ENCODE results near the gene NUPR1. TPM values are rescaled to one million over a fixed set of nuclear protein-coding genes. Genes with fewer than 3 reads are reported as not detected.

Gene NUPR1
- polyA plus RNA-seq, 1 donor (not counting 4 experiments of a cell fraction or from before 2014, with no cell fraction given), result 126 TPM

DNA sequence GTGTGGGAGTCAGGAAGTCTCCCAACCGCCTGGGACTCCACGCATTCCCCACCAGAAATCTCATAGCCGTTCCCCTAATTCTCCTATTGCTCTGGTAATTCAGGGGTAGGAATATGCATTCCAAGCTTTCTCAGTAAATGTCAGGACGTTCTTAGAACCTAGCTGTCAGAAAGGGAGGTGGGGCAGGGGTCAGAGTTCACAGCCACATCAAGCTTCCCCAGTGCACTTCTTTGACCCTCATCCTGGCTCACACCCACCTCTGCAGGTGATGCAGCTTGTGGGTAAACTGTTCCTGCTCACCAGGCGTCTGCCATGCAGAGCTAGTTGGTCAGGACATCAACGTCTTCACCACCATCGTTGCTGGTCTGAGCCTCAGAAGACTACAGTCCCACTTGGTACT lies 18.1 kb downstream of the NUPR1 start:
- Histone ChIP-seq H3K27ac (ENCODE audit: control insufficient read depth, insufficient read depth, low read length) (no peak overlapping the region), H3K79me2 (ENCODE audit: control insufficient read depth, insufficient read depth, low read length) (no peaks in the 10 kb centered on the region), H3K4me1 (ENCODE audit: control insufficient read depth, extremely low read depth, insufficient read depth, low read length) (no peaks in the 10 kb centered on the region), H4K20me1 (ENCODE audit: control insufficient read depth, extremely low read depth, insufficient read depth, low read length) (no peaks in the 10 kb centered on the region), H2AFZ (ENCODE audit: control insufficient read depth, low read length) (no peak overlapping the region), H3K9me1 (ENCODE audit: control insufficient read depth, extremely low read depth, insufficient read depth, low read length) (no peaks in the 10 kb centered on the region), H3K9ac (ENCODE audit: control insufficient read depth, extremely low read depth, insufficient read depth, low read length) (no peak overlapping the region), H3K27me3 (ENCODE audit: control insufficient read depth, extremely low read depth, insufficient read depth, low read length) (no peaks in the 10 kb centered on the region), H3K4me2 (ENCODE audit: control insufficient read depth, extremely low read depth, insufficient read depth, low read depth, low read length) (no peak overlapping the region), H3K36me3 (ENCODE audit: control insufficient read depth in 2 of 2, extremely low read depth in 1 of 2, insufficient read depth in 2 of 2, low read length in 2 of 2) (no peaks in the 10 kb centered on the region), H3K9me3 (ENCODE audit: control insufficient read depth, low read depth, low read length) (no peaks in the 10 kb centered on the region), H3K4me3 (ENCODE audit: control insufficient read depth in 2 of 3, extremely low read depth in 1 of 3, insufficient read depth in 2 of 3, low read depth in 1 of 3, low read length in 3 of 3) (no peak overlapping the region)
- DNase-seq (ENCODE audit: low read depth, low spot score) (no peak), FAIRE-seq (no peak)
- no peak for TF ChIP-seq EZH2 (IDR thresholded peaks at IDR 0.05; ENCODE audit: low read length)
- TF ChIP-seq, protein P1, sequence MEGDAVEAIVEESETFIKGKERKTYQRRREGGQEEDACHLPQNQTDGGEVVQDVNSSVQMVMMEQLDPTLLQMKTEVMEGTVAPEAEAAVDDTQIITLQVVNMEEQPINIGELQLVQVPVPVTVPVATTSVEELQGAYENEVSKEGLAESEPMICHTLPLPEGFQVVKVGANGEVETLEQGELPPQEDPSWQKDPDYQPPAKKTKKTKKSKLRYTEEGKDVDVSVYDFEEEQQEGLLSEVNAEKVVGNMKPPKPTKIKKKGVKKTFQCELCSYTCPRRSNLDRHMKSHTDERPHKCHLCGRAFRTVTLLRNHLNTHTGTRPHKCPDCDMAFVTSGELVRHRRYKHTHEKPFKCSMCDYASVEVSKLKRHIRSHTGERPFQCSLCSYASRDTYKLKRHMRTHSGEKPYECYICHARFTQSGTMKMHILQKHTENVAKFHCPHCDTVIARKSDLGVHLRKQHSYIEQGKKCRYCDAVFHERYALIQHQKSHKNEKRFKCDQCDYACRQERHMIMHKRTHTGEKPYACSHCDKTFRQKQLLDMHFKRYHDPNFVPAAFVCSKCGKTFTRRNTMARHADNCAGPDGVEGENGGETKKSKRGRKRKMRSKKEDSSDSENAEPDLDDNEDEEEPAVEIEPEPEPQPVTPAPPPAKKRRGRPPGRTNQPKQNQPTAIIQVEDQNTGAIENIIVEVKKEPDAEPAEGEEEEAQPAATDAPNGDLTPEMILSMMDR (optimal IDR thresholded peaks at IDR 0.05 in 1 of 3, IDR thresholded peaks at IDR 0.05 in 1 of 3, conservative IDR thresholded peaks at IDR 0.05 in 1 of 3; ENCODE audit: extremely low read depth in 1 of 3, insufficient read depth in 2 of 3, low read length in 3 of 3), result no peak
- dilution Hi-C loops (cut with MboI; ENCODE audit: extremely low pct_ligation_motif_present, low sequenced_read_pairs), result no loop called here

DNA sequence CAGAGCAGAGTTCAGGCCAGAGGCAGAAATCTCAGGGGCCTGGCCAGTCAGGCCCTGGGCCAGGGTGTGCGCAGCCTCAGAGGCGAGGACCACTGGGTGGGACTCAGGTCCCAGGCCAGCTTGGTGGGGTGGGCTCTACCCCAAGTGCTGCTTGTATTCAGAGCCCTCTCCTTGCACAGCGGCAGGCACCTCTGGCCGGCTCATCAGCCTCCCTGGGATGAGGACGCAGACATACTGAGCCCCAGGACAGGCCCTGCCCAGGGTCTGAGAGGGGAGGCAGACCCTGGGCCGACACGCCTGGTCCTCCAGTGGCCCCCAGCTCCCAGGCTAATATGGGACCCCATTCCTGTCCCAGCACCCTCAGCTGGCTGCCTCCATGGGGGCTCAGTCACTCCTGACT lies 24.5 kb downstream of the NUPR1 start:
- H3K9ac ChIP-seq (ENCODE audit: control insufficient read depth, extremely low read depth, insufficient read depth, low read length), result no peak overlapping the region

More for the DNA sequence above, 24.5 kb downstream of the NUPR1 start:
- no peaks in the 10 kb centered on the region for H4K20me1 ChIP-seq (ENCODE audit: control insufficient read depth, extremely low read depth, insufficient read depth, low read length)
- H3K27ac ChIP-seq (ENCODE audit: control insufficient read depth, insufficient read depth, low read length), result no peak overlapping the region
- no peaks in the 10 kb centered on the region for H3K9me1 ChIP-seq (ENCODE audit: control insufficient read depth, extremely low read depth, insufficient read depth, low read length)
- no peaks in the 10 kb centered on the region for H3K27me3 ChIP-seq (ENCODE audit: control insufficient read depth, extremely low read depth, insufficient read depth, low read length)
- no peaks in the 10 kb centered on the region for H3K9me3 ChIP-seq (ENCODE audit: control insufficient read depth, low read depth, low read length)
- no peak for FAIRE-seq
- no peak overlapping the region for H3K4me2 ChIP-seq (ENCODE audit: control insufficient read depth, extremely low read depth, insufficient read depth, low read depth, low read length)
- H2AFZ ChIP-seq (ENCODE audit: control insufficient read depth, low read length), result no peak overlapping the region
- no peak for DNase-seq (ENCODE audit: low read depth, low spot score)
- H3K4me1 ChIP-seq (ENCODE audit: control insufficient read depth, extremely low read depth, insufficient read depth, low read length), result no peaks in the 10 kb centered on the region
- no peaks in the 10 kb centered on the region for H3K36me3 ChIP-seq (ENCODE audit: control insufficient read depth in 2 of 2, extremely low read depth in 1 of 2, insufficient read depth in 2 of 2, low read length in 2 of 2)
- H3K79me2 ChIP-seq (ENCODE audit: control insufficient read depth, insufficient read depth, low read length), result no peaks in the 10 kb centered on the region
- H3K4me3 ChIP-seq (ENCODE audit: control insufficient read depth in 2 of 3, extremely low read depth in 1 of 3, insufficient read depth in 2 of 3, low read depth in 1 of 3, low read length in 3 of 3), result no peak overlapping the region
- dilution Hi-C loops (cut with MboI; ENCODE audit: extremely low pct_ligation_motif_present, low sequenced_read_pairs), result no loop called here
- no peak for TF ChIP-seq EZH2 (IDR thresholded peaks at IDR 0.05; ENCODE audit: low read length)
- TF ChIP-seq, protein P1 (optimal IDR thresholded peaks at IDR 0.05 in 1 of 3, IDR thresholded peaks at IDR 0.05 in 1 of 3, conservative IDR thresholded peaks at IDR 0.05 in 1 of 3; ENCODE audit: extremely low read depth in 1 of 3, insufficient read depth in 2 of 3, low read length in 3 of 3), result no peak
